Activated CD8-positive, alpha-beta T cell treated with anti-CD3 and anti-CD28 coated beads for 36 hours (primary cell): ENCODE measurements around the gene ANTXR1. TPM values are rescaled to one million over a fixed set of nuclear protein-coding genes. Genes with fewer than 3 reads are reported as not detected.

Experiments used
- ATAC-seq: fragments of 200-7000 bp; cut with Tn5 transposase; one replicate; pipeline ENCODE4 v1.10.0; 2021; ENCODE audit warnings: mild to moderate bottlenecking, moderate library complexity
- CTCF ChIA-PET: fragments of 350-600 bp; sonication (Branson Sonifier 250); formaldehyde crosslinking; loops from one replicate; lab custom pipeline; 2021; ENCODE audit warnings: antibody characterized with exemption; lab: Charles Lee
- POLR2A ChIA-PET: fragments of 350-600 bp; sonication (Branson Sonifier 250); formaldehyde crosslinking; loops from one replicate; lab custom pipeline; 2021; ENCODE audit warnings: antibody characterized with exemption; lab: Charles Lee
- DNase-seq: peaks from one replicate; pipeline ENCODE4 v3.0.0-alpha.2; 2020
- H3K27ac Mint-ChIP-seq: one replicate; pipeline ENCODE4 v1.8.0; 2021; ENCODE audit warnings: mild to moderate bottlenecking, mixed read lengths
- H3K27me3 Mint-ChIP-seq: one replicate; pipeline ENCODE4 v1.8.0; 2021; ENCODE audit warnings: mixed read lengths
- H3K36me3 Mint-ChIP-seq: one replicate; pipeline ENCODE4 v1.8.0; 2021; ENCODE audit warnings: low read depth, mixed read lengths
- H3K4me1 Mint-ChIP-seq: one replicate; pipeline ENCODE4 v1.8.0; 2021; ENCODE audit warnings: low read depth, mixed read lengths
- H3K4me3 Mint-ChIP-seq: one replicate; pipeline ENCODE4 v1.8.0; 2021; ENCODE audit warnings: mild to moderate bottlenecking, moderate library complexity, mixed read lengths
- H3K9me3 Mint-ChIP-seq: one replicate; pipeline ENCODE4 v1.8.0; 2021; ENCODE audit warnings: mixed read lengths
- intact Hi-C: fragments of 100-400 bp; cut with micrococcal nuclease; formaldehyde crosslinking; loops from one replicate; pipeline ENCODE4 v1.10.0; 2022
- microRNA-seq: library from miRNA; unstranded; fragments of <30 nt; microRNA quantifications from one replicate; pipeline ENCODE4 v1.2.0, GENCODE V29; 2022; ENCODE audit warnings: borderline microRNAs expressed, borderline replicate concordance
- total RNA-seq, 2 experiments: library from RNA; stranded (reverse); gene quantifications; one replicate each; pipeline ENCODE4 v1.2.3, GENCODE V29; 2021
- TF ChIP-seq, protein P1 (sequence below): fragments of 200-600 bp; IDR thresholded peaks from one replicate; pipeline ENCODE4 v1.8.0; 2022; ENCODE audit warnings: antibody characterized with exemption, mild to moderate bottlenecking

ANTXR1 gene
- total RNA-seq, 2 experiments from 2014 or later: 0.05 to 0.09 TPM

DNA sequence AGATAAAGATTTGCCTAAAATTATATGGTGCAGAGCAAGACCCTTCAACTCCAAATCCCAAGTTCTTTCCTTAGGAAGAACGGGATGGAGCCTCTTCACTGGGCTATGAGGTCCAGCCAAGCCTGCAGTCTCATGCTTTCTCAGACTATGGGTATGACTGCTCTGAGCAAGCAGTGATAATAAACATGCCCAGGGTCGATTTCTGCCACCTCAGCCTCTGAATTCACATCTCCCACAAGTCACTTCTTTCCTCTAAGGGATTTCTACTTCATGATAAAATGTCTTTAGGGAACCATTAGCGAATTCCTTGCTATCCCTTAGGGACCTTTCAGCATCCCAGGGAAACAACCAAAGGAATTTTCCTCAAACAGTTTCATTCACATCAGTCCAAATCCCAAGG is 279.3 kb downstream of the ANTXR1 start:
- TF ChIP-seq, protein P1, sequence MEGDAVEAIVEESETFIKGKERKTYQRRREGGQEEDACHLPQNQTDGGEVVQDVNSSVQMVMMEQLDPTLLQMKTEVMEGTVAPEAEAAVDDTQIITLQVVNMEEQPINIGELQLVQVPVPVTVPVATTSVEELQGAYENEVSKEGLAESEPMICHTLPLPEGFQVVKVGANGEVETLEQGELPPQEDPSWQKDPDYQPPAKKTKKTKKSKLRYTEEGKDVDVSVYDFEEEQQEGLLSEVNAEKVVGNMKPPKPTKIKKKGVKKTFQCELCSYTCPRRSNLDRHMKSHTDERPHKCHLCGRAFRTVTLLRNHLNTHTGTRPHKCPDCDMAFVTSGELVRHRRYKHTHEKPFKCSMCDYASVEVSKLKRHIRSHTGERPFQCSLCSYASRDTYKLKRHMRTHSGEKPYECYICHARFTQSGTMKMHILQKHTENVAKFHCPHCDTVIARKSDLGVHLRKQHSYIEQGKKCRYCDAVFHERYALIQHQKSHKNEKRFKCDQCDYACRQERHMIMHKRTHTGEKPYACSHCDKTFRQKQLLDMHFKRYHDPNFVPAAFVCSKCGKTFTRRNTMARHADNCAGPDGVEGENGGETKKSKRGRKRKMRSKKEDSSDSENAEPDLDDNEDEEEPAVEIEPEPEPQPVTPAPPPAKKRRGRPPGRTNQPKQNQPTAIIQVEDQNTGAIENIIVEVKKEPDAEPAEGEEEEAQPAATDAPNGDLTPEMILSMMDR: no peak
- H3K4me3 Mint-ChIP-seq: no peak overlapping the region
- H3K4me1 Mint-ChIP-seq: no peaks in the 10 kb centered on the region
- ATAC-seq: no peak
- CTCF ChIA-PET: no interaction called here
- H3K36me3 Mint-ChIP-seq: no peaks in the 10 kb centered on the region
- no peak for DNase-seq
- no peaks in the 10 kb centered on the region for H3K27me3 Mint-ChIP-seq
- POLR2A ChIA-PET: no interaction called here
- H3K9me3 Mint-ChIP-seq: no peaks in the 10 kb centered on the region
- intact Hi-C loops: no loop called here
- no peak overlapping the region for H3K27ac Mint-ChIP-seq

DNA sequence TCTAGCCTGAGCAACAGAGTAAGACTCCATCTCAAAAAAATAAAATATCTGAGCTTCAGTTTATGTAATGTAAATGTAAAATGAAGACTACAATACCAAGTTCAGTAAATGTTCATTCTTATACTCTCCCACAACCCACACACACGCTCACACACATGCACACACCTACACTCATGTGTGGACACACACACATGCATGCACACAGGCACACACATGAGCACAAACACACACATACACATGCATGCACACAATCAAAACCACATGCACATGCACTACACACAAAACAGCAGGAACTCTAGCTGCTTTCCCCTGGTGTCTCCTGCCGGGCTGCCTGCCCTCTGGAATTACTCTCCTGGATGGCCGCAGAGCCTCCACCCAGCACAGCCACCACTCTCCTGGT is 283.4 kb downstream of the ANTXR1 start:
- Mint-ChIP-seq H3K27ac (no peak overlapping the region), H3K27me3 (peaks cover 2% of the 10 kb centered on the region), H3K9me3 (no peaks in the 10 kb centered on the region), H3K4me1 (no peaks in the 10 kb centered on the region), H3K36me3 (no peaks in the 10 kb centered on the region), H3K4me3 (no peak overlapping the region)
- DNase-seq (no peak), ATAC-seq (no peak)
- intact Hi-C loops: no loop called here
- TF ChIP-seq, protein P1: no peak
- ChIA-PET CTCF (no interaction called here), POLR2A (no interaction called here)

DNA sequence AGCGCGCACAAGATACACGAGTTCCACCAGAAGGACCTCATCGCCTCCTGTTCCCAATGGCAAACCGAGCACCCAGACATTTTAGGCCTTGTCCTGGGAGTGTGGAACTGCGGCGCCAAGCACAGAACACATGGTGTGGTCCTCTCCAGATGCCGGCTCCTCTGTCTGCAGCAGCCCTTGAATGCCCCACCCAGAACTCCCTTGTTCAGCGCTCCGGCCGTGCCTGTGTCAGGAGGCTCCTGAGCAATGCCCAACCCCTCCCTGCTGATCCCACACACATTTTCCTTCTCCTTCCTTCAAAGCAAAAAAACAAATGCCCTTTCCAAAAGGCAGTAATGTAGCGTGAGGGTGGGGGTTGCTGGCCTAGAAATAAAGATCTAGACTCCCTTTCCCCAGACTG is 284.2 kb downstream of the ANTXR1 start:
- Mint-ChIP-seq H3K4me3 (no peak overlapping the region), H3K9me3 (no peaks in the 10 kb centered on the region), H3K4me1 (no peaks in the 10 kb centered on the region), H3K36me3 (no peaks in the 10 kb centered on the region), H3K27ac (no peak overlapping the region), H3K27me3 (peaks cover 2% of the 10 kb centered on the region)
- DNase-seq: no peak
- TF ChIP-seq, protein P1: no peak
- intact Hi-C loops: no loop called here
- ChIA-PET POLR2A (no interaction called here), CTCF (no interaction called here)
- no peak for ATAC-seq

DNA sequence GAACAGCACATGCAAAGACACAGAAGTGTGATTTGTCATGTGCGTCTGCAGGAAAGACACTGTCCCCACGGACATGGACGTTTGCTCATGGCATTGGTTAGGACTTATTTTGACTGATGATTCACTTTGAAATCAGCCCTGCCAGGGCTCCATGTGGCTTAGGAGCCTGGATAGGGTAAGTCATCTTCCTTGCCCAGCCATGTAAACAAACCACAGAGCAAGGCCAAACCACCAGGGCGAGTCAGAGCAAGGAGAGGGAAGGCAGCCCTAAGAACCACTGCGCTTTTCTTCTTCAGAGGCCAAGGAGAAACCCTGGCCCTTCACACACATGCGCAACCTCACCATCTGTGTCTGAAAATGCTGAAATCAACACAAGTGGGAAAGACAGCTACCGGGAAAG is 285.3 kb downstream of the ANTXR1 start:
- TF ChIP-seq, protein P1: no peak
- intact Hi-C loops: no loop called here
- CTCF ChIA-PET: interaction anchor here (0.8 kb wide), 1 partner anchor 10 kb away, joined by 3 read pairs; no protein-coding TSS in a partner anchor
- no peak for DNase-seq
- POLR2A ChIA-PET: no interaction called here
- Mint-ChIP-seq H3K36me3 (no peaks in the 10 kb centered on the region), H3K27ac (no peak overlapping the region), H3K27me3 (peaks cover 4% of the 10 kb centered on the region), H3K9me3 (no peaks in the 10 kb centered on the region), H3K4me1 (no peaks in the 10 kb centered on the region), H3K4me3 (no peak overlapping the region)
- no peak for ATAC-seq

DNA sequence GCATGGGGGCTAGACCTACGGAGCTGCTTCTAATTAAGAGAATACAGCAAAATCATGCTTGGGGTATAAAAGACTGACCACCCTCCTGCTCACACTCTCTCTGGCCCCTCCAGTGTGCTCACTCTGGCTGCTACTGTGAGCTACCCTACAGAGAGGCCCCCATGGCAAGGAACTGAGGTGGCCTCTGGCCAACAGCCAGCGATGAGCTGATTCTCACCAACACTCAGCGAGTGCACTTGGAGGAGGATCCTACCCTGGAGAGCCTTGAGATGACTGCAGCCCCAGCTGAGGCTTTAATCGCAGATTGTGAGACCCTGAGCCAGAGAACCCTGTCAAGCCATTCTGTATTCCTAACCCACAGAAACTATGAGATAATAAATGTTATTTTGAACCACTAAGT is 285.9 kb downstream of the ANTXR1 start:
- POLR2A ChIA-PET: no interaction called here
- CTCF ChIA-PET: interaction anchor here (0.8 kb wide), 1 partner anchor 9 kb away, joined by 3 read pairs; no protein-coding TSS in a partner anchor
- Mint-ChIP-seq H3K27me3 (peaks cover 6% of the 10 kb centered on the region), H3K4me1 (no peaks in the 10 kb centered on the region), H3K4me3 (no peak overlapping the region), H3K27ac (no peak overlapping the region), H3K36me3 (no peaks in the 10 kb centered on the region), H3K9me3 (no peaks in the 10 kb centered on the region)
- TF ChIP-seq, protein P1: no peak
- ATAC-seq (no peak), DNase-seq (no peak)
- intact Hi-C loops: no loop called here

Small RNA genes within 50 kb of the gene (microRNA-seq; reads per million reads assigned to microRNA genes)
- not detected for gene MIR3126

Other genes with a start within 250 kb of the ANTXR1 start
- not detected for gene BMP10, start 141.8 kb upstream of the ANTXR1 start, total RNA-seq
- not detected for gene GKN2, start 60.3 kb upstream of the ANTXR1 start, total RNA-seq
- gene GKN1, start 38.5 kb upstream of the ANTXR1 start, total RNA-seq: not detected